ENCODE results near the gene CA10.

GRCh38 chr17:51765282-51766135, 393.0 kb downstream of the CA10 start:
- TF ChIP-seq POLR2A (IDR thresholded peaks at IDR 0.05) (no peak), CTCF (IDR thresholded peaks at IDR 0.05) (no peak)

Measured in heart left ventricle (tissue), 13 donors.